Measurements from ENCODE around the gene STX10. TPM values are rescaled to one million over a fixed set of nuclear protein-coding genes. Genes with fewer than 3 reads are reported as not detected.
A peak's percentile ranks its signal among the peaks of the same experiment; 100 is the strongest.

The STX10 gene
- total RNA-seq, 1 donor from 2014 or later, result 60.7 TPM

- DNase-seq (ENCODE audit: low read depth, low spot score), result peak; percentile 90
- peaks cover 2% of the 10 kb centered on the region for H3K27me3 Mint-ChIP-seq (ENCODE audit: low read depth)
- H3K36me3 Mint-ChIP-seq (ENCODE audit: low read depth), result no peaks in the 10 kb centered on the region
- TF ChIP-seq, protein P1, sequence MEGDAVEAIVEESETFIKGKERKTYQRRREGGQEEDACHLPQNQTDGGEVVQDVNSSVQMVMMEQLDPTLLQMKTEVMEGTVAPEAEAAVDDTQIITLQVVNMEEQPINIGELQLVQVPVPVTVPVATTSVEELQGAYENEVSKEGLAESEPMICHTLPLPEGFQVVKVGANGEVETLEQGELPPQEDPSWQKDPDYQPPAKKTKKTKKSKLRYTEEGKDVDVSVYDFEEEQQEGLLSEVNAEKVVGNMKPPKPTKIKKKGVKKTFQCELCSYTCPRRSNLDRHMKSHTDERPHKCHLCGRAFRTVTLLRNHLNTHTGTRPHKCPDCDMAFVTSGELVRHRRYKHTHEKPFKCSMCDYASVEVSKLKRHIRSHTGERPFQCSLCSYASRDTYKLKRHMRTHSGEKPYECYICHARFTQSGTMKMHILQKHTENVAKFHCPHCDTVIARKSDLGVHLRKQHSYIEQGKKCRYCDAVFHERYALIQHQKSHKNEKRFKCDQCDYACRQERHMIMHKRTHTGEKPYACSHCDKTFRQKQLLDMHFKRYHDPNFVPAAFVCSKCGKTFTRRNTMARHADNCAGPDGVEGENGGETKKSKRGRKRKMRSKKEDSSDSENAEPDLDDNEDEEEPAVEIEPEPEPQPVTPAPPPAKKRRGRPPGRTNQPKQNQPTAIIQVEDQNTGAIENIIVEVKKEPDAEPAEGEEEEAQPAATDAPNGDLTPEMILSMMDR (conservative IDR thresholded peaks at IDR 0.05), result no peak
- no peaks in the 10 kb centered on the region for H3K9me3 Mint-ChIP-seq
- H3K4me3 Mint-ChIP-seq, result peak within 1 kb of the TSS; percentile 99
- peak within 1 kb of the TSS; percentile 95 for H3K27ac Mint-ChIP-seq (ENCODE audit: unreplicated experiment)
- peaks cover 33% of the 10 kb centered on the region for H3K4me1 Mint-ChIP-seq
Observed at GRCh38 chr19:13116282-13117175, 33.6 kb downstream of the STX10 start, which contains the start of gene TRMT1. Gene TRMT1, minus strand, starts transcription at chr19:13116740. Its CDS starts 341 bp downstream, at chr19:13116399.

GRCh38 chr19:13115936-13116281, 34.3 kb downstream of the STX10 start:
- H3K9me3 Mint-ChIP-seq, result no peaks in the 10 kb centered on the region
- TF ChIP-seq, protein P1 (conservative IDR thresholded peaks at IDR 0.05), result no peak
- no peak for DNase-seq (ENCODE audit: low read depth, low spot score)
- peak overlapping the region; percentile 99 for H3K4me3 Mint-ChIP-seq
- H3K27me3 Mint-ChIP-seq (ENCODE audit: low read depth), result peaks cover 2% of the 10 kb centered on the region
- peaks cover 33% of the 10 kb centered on the region for H3K4me1 Mint-ChIP-seq
- peak overlapping the region; percentile 95 for H3K27ac Mint-ChIP-seq (ENCODE audit: unreplicated experiment)
- H3K36me3 Mint-ChIP-seq (ENCODE audit: low read depth), result no peaks in the 10 kb centered on the region

GRCh38 chr19:13112555-13112954, 37.6 kb downstream of the STX10 start:
- TF ChIP-seq, protein P1 (conservative IDR thresholded peaks at IDR 0.05), result no peak
- H3K4me3 Mint-ChIP-seq, result no peak overlapping the region
- no peak for DNase-seq (ENCODE audit: low read depth, low spot score)
- peaks cover 2% of the 10 kb centered on the region for H3K27me3 Mint-ChIP-seq (ENCODE audit: low read depth)
- no peaks in the 10 kb centered on the region for H3K36me3 Mint-ChIP-seq (ENCODE audit: low read depth)
- H3K9me3 Mint-ChIP-seq, result no peaks in the 10 kb centered on the region
- H3K27ac Mint-ChIP-seq (ENCODE audit: unreplicated experiment), result no peak overlapping the region
- H3K4me1 Mint-ChIP-seq, result peaks cover 17% of the 10 kb centered on the region

- no peak overlapping the region for H3K4me3 Mint-ChIP-seq
- TF ChIP-seq, protein P1 (conservative IDR thresholded peaks at IDR 0.05), result no peak
- no peaks in the 10 kb centered on the region for H3K9me3 Mint-ChIP-seq
- H3K36me3 Mint-ChIP-seq (ENCODE audit: low read depth), result no peaks in the 10 kb centered on the region
- H3K27ac Mint-ChIP-seq (ENCODE audit: unreplicated experiment), result no peak overlapping the region
- H3K27me3 Mint-ChIP-seq (ENCODE audit: low read depth), result no peaks in the 10 kb centered on the region
- DNase-seq (ENCODE audit: low read depth, low spot score), result no peak
- H3K4me1 Mint-ChIP-seq, result no peaks in the 10 kb centered on the region
Observed at GRCh38 chr19:13110099-13110610, 40.0 kb downstream of the STX10 start.

DNA sequence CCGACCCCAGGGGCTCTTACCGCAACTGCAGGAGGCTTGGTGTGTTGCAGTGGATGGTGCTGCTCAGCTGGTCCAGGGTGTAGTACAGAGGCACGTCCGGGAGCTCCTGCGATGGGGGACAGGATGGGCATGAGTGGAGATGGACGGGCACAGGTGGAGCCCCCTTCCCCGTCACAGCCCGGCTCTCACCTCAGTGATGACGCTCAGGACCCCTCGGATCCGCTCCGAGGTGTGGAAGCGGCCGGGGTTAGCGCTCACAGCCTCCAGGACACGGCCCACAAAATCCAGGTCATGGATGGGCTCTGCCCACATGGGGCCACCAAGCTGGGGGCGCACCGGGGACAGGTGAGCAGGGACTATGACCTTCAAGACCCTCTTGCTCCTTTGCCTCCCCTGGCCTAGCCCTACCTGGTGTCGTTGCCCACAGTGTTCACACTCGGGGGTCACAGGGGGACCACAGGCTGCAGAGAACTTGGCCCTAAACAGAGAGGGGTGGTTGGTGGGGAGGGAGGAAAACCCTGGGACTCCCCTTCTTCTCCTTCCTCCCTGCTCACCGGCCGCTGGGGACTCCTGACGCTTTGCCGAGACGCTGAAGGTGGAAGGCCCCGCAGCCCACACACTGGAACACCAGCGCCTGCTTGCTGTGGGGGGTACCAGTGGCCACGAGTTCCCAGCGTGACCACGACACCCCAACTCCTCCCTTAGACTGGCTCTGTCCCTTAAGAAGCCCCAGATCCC, 40.6 kb downstream of the STX10 start:
- Mint-ChIP-seq H3K27ac (ENCODE audit: unreplicated experiment) (no peak overlapping the region), H3K4me3 (no peak overlapping the region), H3K36me3 (ENCODE audit: low read depth) (no peaks in the 10 kb centered on the region), H3K4me1 (no peaks in the 10 kb centered on the region), H3K9me3 (no peaks in the 10 kb centered on the region), H3K27me3 (ENCODE audit: low read depth) (no peaks in the 10 kb centered on the region)
- TF ChIP-seq, protein P1 (conservative IDR thresholded peaks at IDR 0.05), result no peak
- DNase-seq (ENCODE audit: low read depth, low spot score), result no peak

All from neural crest cell (in vitro differentiated cells).